ENCODE measurements around the gene ADGRG7.
"Not testable (repeated sequence)": the region's sequence is repeated elsewhere in the genome, so short reads cannot be mapped to it uniquely, and the experiment has no call there.

ADGRG7 gene

DNA sequence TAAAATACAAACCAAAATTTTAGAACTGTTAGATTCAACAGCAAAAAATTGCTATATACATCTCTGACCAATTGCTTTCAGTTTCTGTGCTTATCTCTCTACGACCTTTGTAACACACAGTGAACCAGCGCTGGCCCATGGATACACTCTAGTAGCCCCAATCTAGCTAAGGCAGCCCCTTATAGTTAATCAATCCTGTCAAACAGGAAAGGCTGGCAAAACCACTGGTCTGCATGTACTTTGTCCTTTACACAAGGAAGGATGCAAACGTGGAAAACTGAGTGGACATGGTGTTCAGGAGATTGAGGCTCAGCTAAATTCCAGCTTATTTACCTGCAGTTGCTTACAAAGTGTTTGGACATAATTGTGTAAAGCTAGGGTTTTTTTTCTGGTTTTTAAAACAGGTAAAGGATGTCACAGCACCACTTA lies 25.9 kb downstream of the ADGRG7 start:
- DNase-seq, result no peak
- in situ Hi-C loops (cut with HindIII; ENCODE audit: low pct_ligation_motif_present, low pct_unique_long_range_greater_than_20kb, low sequenced_read_pairs), result no loop called here

- in situ Hi-C loops (cut with HindIII; ENCODE audit: low pct_ligation_motif_present, low pct_unique_long_range_greater_than_20kb, low sequenced_read_pairs), result no loop called here
- DNase-seq, result no peak
Measured at GRCh38 chr3:100637197-100637631, 27.8 kb downstream of the ADGRG7 start.

DNA sequence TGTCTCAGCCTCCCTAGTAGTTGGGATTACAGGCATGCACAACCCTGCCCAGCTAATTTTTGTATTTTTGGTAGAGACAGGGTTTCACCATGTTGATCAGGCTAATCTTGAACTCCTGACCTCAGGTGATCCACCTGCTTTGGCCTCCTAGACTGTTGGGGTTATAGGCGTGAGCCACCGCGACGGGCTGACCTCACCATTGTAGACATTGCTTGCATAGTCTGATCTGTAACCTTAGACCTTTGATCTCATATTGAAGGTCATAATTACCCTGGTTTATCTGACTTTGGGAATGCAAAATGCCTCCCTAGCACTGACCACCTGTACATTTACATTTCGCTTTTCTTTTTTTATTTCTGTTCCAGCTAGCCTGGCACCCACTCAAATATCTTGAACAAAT lies 31.2 kb downstream of the ADGRG7 start:
- DNase-seq, result no peak
- in situ Hi-C loops (cut with HindIII; ENCODE audit: low pct_ligation_motif_present, low pct_unique_long_range_greater_than_20kb, low sequenced_read_pairs), result no loop called here

DNA sequence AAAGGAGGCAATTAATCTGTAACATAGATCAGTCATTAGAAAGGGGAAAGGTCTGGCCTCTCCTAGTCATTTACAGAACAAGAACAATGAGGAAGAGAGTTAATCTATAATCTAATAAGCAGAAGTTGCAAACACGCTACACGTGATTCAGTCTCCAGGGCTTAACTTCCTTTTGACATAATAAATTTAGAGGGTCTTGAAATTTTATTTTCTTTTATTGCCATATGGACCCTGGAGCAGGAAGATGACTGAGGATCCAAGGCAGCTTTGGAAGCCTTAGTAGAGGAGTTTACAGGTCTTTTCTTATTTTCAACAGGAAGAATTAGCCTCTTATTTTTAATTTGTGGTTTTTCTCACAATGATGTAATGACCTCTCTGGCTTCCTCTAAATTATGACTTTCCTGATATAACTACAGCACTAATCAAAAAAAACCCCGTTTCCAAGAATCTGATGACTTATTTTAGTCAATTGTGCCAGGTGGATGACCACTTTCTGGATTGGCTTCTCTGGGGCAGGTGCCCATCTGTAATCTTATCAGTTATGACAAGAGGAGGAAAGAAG lies 32.2 kb downstream of the ADGRG7 start:
- in situ Hi-C loops (cut with HindIII; ENCODE audit: low pct_ligation_motif_present, low pct_unique_long_range_greater_than_20kb, low sequenced_read_pairs), result no loop called here
- DNase-seq, result no peak

DNA sequence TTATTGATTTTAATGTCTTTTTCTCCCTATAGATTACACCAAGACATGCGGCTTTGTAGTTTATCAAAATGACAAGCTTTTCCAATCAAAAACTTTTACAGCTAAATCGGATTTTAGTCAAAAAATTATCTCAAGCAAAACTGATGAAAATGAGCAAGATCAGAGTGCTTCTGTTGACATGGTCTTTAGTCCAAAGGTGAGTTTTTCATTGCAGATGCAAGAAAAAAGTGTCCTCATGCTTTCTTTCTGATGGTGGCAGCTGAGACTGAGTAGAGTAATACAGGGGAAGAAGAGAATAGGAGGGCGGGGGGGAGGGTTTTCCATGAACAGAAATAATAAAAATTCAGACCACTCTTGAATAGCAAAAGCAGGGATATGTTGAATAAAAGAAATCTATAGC lies 36.5 kb downstream of the ADGRG7 start:
- no peak for DNase-seq
- in situ Hi-C loops (cut with HindIII; ENCODE audit: low pct_ligation_motif_present, low pct_unique_long_range_greater_than_20kb, low sequenced_read_pairs), result no loop called here

DNA sequence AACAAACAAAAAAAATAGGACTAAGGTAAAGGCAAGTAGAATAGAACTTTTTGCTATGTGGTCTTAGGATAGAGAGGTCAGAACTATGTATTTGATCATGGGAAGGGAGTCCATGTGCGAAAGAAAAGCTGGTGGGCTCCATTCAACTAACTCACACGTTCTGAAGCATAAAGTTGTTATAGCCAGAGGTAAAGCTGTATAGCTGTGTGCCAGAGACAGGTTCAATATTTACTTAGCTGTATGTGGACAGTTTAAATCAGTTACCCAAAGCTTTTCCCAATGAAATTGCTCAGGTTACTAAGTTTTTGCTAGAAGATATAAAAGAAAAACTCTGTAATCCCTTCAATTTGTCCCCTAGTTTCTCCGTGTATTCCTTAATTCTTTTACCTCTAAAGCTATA lies 37.8 kb downstream of the ADGRG7 start:
- no peak for DNase-seq
- in situ Hi-C loops (cut with HindIII; ENCODE audit: low pct_ligation_motif_present, low pct_unique_long_range_greater_than_20kb, low sequenced_read_pairs), result no loop called here

DNA sequence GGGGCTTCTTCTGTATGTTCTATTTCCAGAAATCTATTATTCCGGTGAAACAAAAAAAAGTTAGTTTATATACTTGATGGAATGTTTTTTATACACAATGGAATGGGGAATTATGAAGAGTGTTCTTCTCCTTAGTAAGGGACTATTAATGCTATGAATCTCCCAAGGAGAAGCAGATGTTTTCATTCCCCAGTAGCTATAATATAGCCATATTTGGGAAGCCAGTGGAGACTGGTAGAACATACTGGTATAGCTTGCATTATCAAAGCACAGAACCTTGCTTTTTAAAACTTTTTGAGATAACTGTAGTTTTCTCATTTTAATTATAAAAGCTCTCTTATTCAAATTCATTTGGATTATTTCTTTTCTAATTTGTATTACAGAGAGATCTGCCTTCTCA lies 38.3 kb downstream of the ADGRG7 start:
- DNase-seq, result no peak
- in situ Hi-C loops (cut with HindIII; ENCODE audit: low pct_ligation_motif_present, low pct_unique_long_range_greater_than_20kb, low sequenced_read_pairs), result no loop called here

DNA sequence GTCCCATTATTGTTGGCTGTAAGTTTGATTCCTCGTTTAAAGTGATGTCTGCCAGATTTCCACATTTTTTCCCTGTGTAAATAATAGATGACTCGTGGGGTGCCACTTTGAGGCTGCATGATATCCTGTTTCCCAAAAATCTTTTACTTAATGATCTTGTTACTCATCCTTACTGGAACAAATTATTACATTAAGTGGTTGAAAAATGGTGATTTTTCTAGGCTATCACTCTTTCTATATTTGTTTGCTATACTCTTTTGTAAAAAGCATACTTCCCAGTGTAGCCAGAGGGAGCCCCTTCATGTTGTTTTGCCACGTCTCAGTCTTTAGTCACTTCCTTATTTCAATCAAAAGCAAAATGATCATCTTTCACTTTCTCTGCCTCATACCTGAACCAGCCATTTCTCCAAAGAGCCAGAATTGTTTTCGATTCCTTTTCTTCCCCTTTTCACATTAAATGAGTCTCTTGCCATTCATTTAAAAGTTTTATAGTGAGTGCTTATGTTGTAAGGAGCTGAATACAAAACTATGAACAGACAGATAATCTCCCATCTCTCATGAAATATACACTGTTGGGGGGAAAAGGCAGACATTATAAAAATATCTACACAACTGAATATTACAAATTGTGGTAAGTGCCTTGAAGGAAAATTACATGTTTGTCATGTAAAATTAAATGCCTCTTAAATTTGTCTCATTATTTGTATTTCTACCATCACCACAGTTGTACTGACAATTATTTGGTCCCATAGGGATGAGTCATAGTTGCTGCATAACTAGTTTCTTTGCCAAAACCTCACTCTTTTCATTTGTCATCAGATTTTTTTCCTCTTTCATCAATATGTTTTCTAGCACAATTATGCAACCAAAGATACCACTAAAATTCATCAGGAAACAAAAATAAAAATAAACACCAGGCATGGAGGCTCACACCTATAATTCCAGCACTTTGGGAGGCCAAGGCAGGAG lies 41.5 kb downstream of the ADGRG7 start:
- DNase-seq, result peak; percentile 39
- in situ Hi-C loops (cut with HindIII; ENCODE audit: low pct_ligation_motif_present, low pct_unique_long_range_greater_than_20kb, low sequenced_read_pairs), result no loop called here

- in situ Hi-C loops (cut with HindIII; ENCODE audit: low pct_ligation_motif_present, low pct_unique_long_range_greater_than_20kb, low sequenced_read_pairs), result no loop called here
- no peak for DNase-seq
Measured at GRCh38 chr3:100653604-100654294, 44.3 kb downstream of the ADGRG7 start.

DNA sequence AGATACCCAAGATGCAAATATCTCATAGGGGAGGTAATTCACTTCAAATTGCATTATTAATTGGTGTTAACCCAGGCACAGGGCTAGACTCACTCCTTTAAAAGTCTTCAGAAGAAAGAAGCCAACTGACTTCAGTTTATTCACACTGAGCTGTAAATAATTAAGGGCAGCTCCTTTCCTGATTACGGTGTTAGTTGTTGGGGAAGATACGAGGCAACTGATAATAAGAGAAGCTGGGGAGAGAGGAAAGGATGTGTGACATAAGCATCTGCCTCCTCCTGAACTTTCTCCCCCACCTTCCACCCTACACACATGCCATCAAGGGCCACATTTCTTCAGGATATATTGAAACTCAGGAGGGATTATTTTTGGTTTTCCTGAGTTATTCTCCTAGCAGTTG lies 47.5 kb downstream of the ADGRG7 start:
- DNase-seq, result no peak
- in situ Hi-C loops (cut with HindIII; ENCODE audit: low pct_ligation_motif_present, low pct_unique_long_range_greater_than_20kb, low sequenced_read_pairs), result no loop called here

GRCh38 chr3:100661294-100661693 lies 51.9 kb downstream of the ADGRG7 start:
- in situ Hi-C loops (cut with HindIII; ENCODE audit: low pct_ligation_motif_present, low pct_unique_long_range_greater_than_20kb, low sequenced_read_pairs); DNase-seq: not testable (repeated sequence)

DNA sequence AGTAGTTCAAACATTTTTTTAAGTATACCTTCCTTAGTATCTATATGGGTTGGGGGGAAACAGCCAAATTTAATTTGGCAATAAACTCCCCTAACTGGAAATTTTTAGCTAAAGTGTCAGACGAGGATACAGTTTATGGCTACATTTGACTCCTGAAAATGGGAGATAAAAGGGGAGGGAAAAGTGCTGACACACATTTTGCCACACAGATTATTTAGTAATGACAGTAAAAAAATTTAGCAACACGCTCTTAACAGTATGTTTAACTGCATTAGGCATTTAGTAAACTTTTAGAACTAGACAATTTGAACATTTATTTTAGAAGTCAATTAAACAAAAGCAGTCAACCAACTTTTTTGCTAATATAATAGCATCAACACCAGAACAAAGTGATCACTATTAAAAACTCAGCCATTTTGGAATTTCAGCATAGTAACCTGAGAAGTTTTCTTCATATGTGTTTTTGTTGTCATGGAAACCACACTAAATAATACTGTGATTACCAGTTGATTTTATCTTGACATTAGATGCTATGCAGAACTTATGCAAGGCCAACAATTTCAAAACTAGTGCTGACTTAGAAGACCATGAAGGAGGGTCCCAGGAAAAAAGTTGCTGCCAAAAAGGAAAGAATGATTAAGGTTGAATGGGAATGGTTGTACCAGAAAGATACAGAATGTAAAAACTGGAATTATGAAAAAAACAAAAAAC lies 52.9 kb downstream of the ADGRG7 start:
- no peak for DNase-seq
- in situ Hi-C loops (cut with HindIII; ENCODE audit: low pct_ligation_motif_present, low pct_unique_long_range_greater_than_20kb, low sequenced_read_pairs), result no loop called here

GRCh38 chr3:100665230-100665629 lies 55.8 kb downstream of the ADGRG7 start:
- DNase-seq, result no peak
- in situ Hi-C loops (cut with HindIII; ENCODE audit: low pct_ligation_motif_present, low pct_unique_long_range_greater_than_20kb, low sequenced_read_pairs), result no loop called here

DNA sequence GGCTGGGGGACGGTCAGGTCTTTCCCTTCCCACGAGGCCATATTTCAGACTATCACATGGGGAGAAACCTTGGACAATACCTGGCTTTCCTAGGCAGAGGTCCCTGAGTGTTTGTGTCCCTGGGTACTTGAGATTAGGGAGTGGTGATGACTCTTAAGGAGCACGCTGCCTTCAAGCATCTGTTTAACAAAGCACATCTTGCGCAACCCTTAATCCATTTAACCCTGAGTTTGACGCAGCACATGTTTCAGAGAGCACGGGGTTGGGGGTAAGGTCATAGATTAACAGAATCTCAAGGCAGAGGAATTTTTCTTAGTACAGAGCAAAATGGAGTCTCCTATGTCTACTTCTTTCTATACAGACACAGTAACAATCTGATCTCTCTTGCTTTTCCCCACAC lies 57.3 kb downstream of the ADGRG7 start:
- in situ Hi-C loops (cut with HindIII; ENCODE audit: low pct_ligation_motif_present, low pct_unique_long_range_greater_than_20kb, low sequenced_read_pairs); DNase-seq: not testable (repeated sequence)

- DNase-seq; in situ Hi-C loops (cut with HindIII; ENCODE audit: low pct_ligation_motif_present, low pct_unique_long_range_greater_than_20kb, low sequenced_read_pairs): not testable (repeated sequence)
Measured at GRCh38 chr3:100667316-100667715, 57.9 kb downstream of the ADGRG7 start.

GRCh38 chr3:100670995-100671394 lies 61.6 kb downstream of the ADGRG7 start:
- in situ Hi-C loops (cut with HindIII; ENCODE audit: low pct_ligation_motif_present, low pct_unique_long_range_greater_than_20kb, low sequenced_read_pairs); DNase-seq: not testable (repeated sequence)

- no peak for DNase-seq
- in situ Hi-C loops (cut with HindIII; ENCODE audit: low pct_ligation_motif_present, low pct_unique_long_range_greater_than_20kb, low sequenced_read_pairs), result no loop called here
Measured at GRCh38 chr3:100681496-100681895, 72.1 kb downstream of the ADGRG7 start.

- in situ Hi-C loops (cut with HindIII; ENCODE audit: low pct_ligation_motif_present, low pct_unique_long_range_greater_than_20kb, low sequenced_read_pairs), result no loop called here
- no peak for DNase-seq
Measured at GRCh38 chr3:100682056-100682853, 72.9 kb downstream of the ADGRG7 start.

All from ACHN (cell line).